Gastrocnemius medialis (tissue), 4 donors: ENCODE data around the gene NPHS2.

ENCODE experiments used
- CTCF ChIP-seq, 5 experiments: fragments of 450-650 bp in 3 of 5; fragments of 200-600 bp in 2 of 5; sonication (generic) in 2 of 5; IDR thresholded peaks in 4 of 5; conservative IDR thresholded peaks in 1 of 5; 1 replicate in 4 of 5; 2 replicates in 1 of 5; pipeline ENCODE4 v1.5.1; 2016 to 2019; ENCODE audit warnings: antibody characterized with exemption in 5 of 5, mild to moderate bottlenecking in 3 of 5, moderate library complexity in 3 of 5
- POLR2A ChIP-seq, 2 donors: fragments of 450-650 bp; IDR thresholded peaks; one replicate each; pipeline ENCODE4 v1.6.1; 2017; ENCODE audit warnings: antibody characterized with exemption in 2 of 2, mild to moderate bottlenecking in 2 of 2, moderate library complexity in 2 of 2

- TF ChIP-seq CTCF (IDR thresholded peaks at IDR 0.05 in 4 of 5, conservative IDR thresholded peaks at IDR 0.05 in 1 of 5) (no peak), POLR2A (IDR thresholded peaks at IDR 0.05) (no peak)
Observed at GRCh38 chr1:179612361-179612760, 36.6 kb upstream of the NPHS2 start.
